CD4-positive, alpha-beta T cell treated with Interferon gamma for 1 hour (primary cell): ENCODE data around the gene RIN3.

Experiments
- DNase-seq: peaks from one replicate; pipeline ENCODE4 v3.0.0-alpha.2; 2020

The RIN3 gene, protein sequence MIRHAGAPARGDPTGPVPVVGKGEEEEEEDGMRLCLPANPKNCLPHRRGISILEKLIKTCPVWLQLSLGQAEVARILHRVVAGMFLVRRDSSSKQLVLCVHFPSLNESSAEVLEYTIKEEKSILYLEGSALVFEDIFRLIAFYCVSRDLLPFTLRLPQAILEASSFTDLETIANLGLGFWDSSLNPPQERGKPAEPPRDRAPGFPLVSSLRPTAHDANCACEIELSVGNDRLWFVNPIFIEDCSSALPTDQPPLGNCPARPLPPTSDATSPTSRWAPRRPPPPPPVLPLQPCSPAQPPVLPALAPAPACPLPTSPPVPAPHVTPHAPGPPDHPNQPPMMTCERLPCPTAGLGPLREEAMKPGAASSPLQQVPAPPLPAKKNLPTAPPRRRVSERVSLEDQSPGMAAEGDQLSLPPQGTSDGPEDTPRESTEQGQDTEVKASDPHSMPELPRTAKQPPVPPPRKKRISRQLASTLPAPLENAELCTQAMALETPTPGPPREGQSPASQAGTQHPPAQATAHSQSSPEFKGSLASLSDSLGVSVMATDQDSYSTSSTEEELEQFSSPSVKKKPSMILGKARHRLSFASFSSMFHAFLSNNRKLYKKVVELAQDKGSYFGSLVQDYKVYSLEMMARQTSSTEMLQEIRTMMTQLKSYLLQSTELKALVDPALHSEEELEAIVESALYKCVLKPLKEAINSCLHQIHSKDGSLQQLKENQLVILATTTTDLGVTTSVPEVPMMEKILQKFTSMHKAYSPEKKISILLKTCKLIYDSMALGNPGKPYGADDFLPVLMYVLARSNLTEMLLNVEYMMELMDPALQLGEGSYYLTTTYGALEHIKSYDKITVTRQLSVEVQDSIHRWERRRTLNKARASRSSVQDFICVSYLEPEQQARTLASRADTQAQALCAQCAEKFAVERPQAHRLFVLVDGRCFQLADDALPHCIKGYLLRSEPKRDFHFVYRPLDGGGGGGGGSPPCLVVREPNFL

DNA sequence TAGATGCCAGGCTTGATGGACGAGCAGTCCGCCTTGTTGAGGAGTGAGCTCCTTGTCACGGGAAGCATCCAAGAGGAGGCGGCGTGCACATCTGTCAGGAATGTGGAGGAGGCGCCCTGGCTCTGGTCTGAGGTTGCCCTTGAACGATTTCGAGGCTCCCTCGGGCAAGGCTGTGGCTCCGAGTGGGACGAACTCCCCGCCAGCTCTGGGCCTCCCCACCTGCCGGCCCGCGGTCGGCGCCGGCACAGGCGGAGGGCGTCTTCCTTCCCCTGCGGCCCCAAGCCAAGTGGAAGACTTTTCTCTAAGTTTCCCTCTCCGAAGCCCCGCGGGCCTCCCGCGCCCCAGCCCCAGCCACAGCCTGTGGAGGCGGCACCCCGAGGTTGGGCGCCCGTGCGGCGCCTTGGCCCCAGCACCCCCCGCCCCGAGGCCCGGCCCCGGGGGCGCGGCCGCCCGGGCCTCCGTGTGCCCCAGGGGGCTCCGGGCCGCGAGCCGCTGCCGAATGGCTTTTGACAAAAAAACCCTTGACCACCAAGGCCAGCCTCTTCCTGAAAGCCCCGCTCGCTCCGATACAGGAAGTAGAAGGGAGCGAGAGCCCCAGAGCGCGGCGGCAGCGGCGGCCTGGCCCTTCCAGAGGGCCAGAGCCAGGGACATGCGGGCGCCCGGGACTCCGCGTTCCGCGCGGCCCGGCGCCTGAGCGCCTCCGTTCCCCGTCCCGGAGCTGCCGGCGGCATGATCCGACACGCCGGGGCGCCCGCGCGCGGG, at the start of gene RIN3:
Gene RIN3, plus strand, starts transcription at position 578 of the 762 bp plus-strand sequence. Its CDS starts 152 bp downstream, at position 730.
- peak; percentile 50 for DNase-seq

DNA sequence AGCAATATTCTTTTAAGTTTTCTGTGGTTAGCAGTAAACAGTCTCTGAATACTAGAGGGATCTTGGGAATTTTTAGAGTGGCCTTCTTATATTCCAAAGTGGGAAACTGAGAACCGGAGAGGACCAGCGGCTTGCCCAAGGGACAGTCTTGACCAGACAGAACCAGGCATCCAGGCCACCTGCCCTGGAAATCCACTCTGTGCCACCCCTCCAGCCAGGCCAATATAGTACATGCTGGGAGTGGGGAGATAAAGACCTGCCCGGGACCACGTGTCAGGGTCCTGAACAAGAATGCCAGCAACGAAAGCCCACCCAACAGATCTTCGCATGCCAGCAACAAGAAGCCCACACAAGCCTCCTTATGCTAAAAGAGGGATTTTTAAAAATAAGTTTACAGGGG, 49.4 kb upstream of the RIN3 start:
- DNase-seq = no peak

- no peak for DNase-seq
Observed at GRCh38 chr14:92464716-92465115, 48.9 kb upstream of the RIN3 start.

DNA sequence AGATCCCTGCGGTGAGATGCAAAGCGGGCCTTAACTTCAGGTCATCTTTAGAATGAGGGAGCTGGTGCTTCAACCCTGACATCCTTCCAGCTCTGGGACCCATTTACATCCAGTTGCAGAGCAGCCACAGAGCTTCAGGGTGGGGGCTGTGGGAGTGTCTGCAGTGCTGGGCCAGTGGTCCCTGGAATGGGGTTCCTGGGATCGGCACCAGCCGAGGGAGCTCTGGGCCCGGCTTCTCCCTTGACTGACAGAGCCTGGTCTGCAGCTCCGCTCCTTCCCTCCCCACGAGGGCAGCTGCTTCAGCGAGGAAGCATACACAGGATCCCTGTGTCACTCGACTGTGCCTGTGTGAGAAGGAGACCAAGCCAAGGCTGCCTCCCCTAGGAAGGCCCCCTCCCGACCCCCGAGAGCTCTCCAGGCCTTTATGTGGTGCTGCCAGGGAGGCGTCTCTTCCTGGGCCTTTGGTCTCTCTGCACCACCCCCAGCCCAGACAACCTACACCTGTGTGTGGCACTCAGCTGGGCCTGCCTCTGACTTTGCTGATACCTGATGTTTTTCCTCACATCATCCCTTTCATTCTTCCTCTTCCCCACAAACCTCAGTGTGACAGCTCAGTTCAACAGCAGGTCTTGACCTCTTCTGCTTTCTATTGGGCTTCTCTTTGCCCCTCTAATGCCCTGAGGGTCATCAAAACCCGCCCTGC, 48.1 kb upstream of the RIN3 start:
- no peak for DNase-seq

GRCh38 chr14:92466059-92466458, 47.5 kb upstream of the RIN3 start:
- DNase-seq = no peak

- DNase-seq = no peak
Observed at GRCh38 chr14:92469515-92469914, 44.1 kb upstream of the RIN3 start.

DNA sequence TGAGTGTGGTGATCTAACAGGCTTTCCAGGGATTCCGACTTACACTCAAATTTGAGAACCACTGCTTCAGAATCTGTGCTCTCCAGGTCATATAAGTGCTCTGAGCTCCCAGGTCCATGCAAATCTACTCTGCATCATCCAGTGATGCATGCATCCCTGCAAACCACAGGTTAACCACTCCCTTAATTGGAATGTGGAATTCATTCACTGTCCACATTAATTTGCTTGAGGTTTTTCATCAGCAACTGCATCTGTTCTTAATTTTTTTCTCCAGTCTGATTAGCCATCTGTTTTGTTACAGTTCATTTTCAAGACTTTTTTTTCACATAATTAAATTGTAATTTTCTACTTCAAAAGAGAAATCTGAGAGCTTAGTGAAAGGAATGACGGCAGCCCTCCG, 43.4 kb upstream of the RIN3 start:
- no peak for DNase-seq

DNA sequence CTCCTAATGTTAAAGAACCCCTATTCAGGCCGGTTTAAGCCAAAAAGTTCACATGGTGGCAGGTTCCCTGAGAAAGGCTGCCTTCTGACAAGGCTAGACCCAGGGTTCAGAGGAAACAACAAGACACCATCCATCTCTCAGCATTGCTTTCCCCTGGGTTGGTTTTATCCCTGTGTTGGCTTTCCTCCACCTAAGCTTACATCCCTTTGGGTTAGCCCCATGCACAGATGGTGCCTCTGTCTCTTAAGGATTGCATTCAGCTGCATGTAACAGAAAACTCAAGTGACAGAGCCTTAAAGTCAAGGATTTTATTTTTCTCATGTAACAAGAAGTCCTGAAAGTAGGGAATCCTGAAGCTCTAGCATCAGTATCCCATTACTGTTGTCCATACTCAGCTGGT, 42.8 kb upstream of the RIN3 start:
- no peak for DNase-seq

- DNase-seq = no peak
Observed at GRCh38 chr14:92471919-92472318, 41.7 kb upstream of the RIN3 start.

- no peak for DNase-seq
Observed at GRCh38 chr14:92472860-92473259, 40.7 kb upstream of the RIN3 start.

GRCh38 chr14:92473261-92473968, 40.2 kb upstream of the RIN3 start:
- DNase-seq = no peak

DNA sequence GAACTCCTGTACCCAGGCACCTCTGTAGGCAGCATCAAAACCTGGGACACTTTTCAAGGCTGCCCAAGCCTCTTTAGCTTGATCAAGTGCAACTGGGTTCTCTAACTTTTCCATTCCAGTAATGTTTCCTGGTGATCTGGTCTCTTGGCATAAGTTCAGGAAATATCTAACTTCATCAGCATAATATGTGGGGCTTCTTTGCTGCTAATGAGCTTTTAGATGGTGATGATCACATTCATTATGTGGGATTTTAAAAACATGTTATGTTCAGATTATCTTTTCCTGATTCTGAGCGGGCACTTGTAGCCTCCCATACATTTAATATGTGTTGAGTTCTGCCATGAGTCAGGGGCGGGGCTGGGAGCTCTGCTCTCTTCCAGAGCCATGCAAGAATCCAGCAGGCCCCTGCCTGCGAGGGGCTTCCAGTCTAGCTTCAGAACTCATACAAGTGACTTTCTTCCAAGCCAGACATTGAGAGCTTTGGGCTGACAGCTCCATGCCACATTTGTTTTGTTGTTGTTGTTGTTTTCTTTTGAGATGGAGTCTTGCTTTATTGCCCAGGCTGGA, 39.5 kb upstream of the RIN3 start:
- DNase-seq = no peak

- DNase-seq = no peak
Observed at GRCh38 chr14:92475037-92475436, 38.5 kb upstream of the RIN3 start.

DNA sequence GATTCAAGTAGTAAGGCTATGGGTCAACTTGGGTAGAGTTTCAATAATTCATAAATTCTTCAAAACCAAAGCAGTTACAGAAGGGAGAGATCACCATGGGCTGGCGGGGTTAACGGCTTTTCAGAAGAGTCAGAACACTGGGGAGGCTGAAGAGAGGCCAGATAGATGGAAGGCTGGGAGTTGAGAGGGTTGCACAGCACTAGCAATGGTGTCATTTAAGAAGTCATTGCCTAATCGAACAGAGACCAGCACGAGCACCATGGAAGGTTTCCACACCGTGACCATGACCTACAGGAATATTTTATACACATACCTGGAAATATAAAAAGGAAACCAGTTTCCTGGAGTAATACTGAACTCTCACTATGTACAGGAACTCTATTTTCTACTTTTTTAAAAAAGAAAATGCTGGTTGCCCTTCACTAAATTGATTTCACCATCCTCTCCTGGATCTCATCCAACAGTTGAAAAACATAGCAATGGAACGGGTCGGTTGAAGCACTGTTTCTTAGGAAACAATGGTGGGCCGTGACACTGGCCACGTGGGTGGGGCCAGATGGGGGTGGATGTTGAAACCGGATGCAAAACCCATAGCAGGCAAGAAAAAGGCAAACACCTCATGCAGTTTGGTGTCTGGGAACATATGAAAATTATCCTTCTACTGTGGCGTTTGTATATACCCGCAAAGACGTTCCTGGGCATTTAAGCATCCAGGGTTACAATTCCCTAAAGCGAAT, 38.0 kb upstream of the RIN3 start:
- DNase-seq = no peak

GRCh38 chr14:92480856-92481255, 32.7 kb upstream of the RIN3 start:
- no peak for DNase-seq

- DNase-seq = no peak
Observed at GRCh38 chr14:92481386-92481785, 32.2 kb upstream of the RIN3 start.

GRCh38 chr14:92481811-92482555, 31.6 kb upstream of the RIN3 start:
- DNase-seq = no peak

GRCh38 chr14:92482621-92483319, 30.8 kb upstream of the RIN3 start:
- DNase-seq = no peak

GRCh38 chr14:92484132-92484823, 29.3 kb upstream of the RIN3 start:
- no peak for DNase-seq
